Measurements from ENCODE around the gene GPR83.

DNA sequence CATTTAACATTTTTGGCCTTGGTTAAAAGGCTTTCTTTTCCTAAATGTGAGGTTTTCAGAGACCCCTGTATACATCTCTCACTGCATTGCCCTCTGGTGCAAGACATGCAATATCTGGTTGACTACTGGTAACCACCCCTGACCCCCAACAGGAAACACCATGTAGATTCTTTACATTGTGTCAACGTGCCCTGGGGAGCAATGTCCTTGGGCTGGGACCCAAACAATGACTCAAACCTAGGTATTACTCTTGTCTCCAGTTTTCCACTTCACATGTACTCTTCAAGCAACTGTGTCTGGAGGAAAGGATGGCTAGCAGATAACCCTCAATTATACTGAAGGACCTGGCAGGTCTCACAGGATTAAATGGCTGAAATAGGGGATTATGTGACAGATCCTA is 1.1 kb upstream of the GPR83 start:
- no peak for TF ChIP-seq CTCF (IDR thresholded peaks at IDR 0.05; ENCODE audit: low read depth, low read length, missing input control)
- TF ChIP-seq EGR1 (IDR thresholded peaks at IDR 0.05; ENCODE audit: low read depth in 2 of 2), result no peak
- no peak for TF ChIP-seq YY1 (IDR thresholded peaks at IDR 0.05)
- TF ChIP-seq JUND (IDR thresholded peaks at IDR 0.05), result no peak
- TF ChIP-seq, protein P1, sequence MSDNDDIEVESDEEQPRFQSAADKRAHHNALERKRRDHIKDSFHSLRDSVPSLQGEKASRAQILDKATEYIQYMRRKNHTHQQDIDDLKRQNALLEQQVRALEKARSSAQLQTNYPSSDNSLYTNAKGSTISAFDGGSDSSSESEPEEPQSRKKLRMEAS (IDR thresholded peaks at IDR 0.05), result no peak
- TF ChIP-seq RAD21 (IDR thresholded peaks at IDR 0.05), result no peak
- TF ChIP-seq, protein P2, sequence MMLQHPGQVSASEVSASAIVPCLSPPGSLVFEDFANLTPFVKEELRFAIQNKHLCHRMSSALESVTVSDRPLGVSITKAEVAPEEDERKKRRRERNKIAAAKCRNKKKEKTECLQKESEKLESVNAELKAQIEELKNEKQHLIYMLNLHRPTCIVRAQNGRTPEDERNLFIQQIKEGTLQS (IDR thresholded peaks at IDR 0.05), result no peak
- no peak for TF ChIP-seq RXRA (IDR thresholded peaks at IDR 0.05)
- no peak for TF ChIP-seq GABPA (IDR thresholded peaks at IDR 0.05 in 1 of 2, conservative IDR thresholded peaks at IDR 0.05 in 1 of 2)
- TF ChIP-seq, protein P3, sequence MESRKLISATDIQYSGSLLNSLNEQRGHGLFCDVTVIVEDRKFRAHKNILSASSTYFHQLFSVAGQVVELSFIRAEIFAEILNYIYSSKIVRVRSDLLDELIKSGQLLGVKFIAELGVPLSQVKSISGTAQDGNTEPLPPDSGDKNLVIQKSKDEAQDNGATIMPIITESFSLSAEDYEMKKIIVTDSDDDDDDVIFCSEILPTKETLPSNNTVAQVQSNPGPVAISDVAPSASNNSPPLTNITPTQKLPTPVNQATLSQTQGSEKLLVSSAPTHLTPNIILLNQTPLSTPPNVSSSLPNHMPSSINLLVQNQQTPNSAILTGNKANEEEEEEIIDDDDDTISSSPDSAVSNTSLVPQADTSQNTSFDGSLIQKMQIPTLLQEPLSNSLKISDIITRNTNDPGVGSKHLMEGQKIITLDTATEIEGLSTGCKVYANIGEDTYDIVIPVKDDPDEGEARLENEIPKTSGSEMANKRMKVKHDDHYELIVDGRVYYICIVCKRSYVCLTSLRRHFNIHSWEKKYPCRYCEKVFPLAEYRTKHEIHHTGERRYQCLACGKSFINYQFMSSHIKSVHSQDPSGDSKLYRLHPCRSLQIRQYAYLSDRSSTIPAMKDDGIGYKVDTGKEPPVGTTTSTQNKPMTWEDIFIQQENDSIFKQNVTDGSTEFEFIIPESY (IDR thresholded peaks at IDR 0.05), result no peak
- TF ChIP-seq SP1 (IDR thresholded peaks at IDR 0.05), result no peak
- no peak for TF ChIP-seq TAF1 (conservative IDR thresholded peaks at IDR 0.05)
- TF ChIP-seq, protein P4, sequence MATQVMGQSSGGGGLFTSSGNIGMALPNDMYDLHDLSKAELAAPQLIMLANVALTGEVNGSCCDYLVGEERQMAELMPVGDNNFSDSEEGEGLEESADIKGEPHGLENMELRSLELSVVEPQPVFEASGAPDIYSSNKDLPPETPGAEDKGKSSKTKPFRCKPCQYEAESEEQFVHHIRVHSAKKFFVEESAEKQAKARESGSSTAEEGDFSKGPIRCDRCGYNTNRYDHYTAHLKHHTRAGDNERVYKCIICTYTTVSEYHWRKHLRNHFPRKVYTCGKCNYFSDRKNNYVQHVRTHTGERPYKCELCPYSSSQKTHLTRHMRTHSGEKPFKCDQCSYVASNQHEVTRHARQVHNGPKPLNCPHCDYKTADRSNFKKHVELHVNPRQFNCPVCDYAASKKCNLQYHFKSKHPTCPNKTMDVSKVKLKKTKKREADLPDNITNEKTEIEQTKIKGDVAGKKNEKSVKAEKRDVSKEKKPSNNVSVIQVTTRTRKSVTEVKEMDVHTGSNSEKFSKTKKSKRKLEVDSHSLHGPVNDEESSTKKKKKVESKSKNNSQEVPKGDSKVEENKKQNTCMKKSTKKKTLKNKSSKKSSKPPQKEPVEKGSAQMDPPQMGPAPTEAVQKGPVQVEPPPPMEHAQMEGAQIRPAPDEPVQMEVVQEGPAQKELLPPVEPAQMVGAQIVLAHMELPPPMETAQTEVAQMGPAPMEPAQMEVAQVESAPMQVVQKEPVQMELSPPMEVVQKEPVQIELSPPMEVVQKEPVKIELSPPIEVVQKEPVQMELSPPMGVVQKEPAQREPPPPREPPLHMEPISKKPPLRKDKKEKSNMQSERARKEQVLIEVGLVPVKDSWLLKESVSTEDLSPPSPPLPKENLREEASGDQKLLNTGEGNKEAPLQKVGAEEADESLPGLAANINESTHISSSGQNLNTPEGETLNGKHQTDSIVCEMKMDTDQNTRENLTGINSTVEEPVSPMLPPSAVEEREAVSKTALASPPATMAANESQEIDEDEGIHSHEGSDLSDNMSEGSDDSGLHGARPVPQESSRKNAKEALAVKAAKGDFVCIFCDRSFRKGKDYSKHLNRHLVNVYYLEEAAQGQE (IDR thresholded peaks at IDR 0.05), result no peak
- no peak for TF ChIP-seq NR2F2 (IDR thresholded peaks at IDR 0.05)
